NCI-H1930 (cell line): ENCODE measurements around the gene SSTR1.
A peak's percentile ranks its signal among the peaks of the same experiment; 100 is the strongest.

ENCODE experiments used
- DNase-seq, 2 experiments: peaks; one replicate each; lab custom pipeline; 2025; lab: John Stamatoyannopoulos, UW

Gene SSTR1

GRCh38 chr14:38203929-38204718 lies 3.6 kb upstream of the SSTR1 start:
- no peak for DNase-seq

- DNase-seq: no peak
These were observed 3.0 kb upstream of the SSTR1 start for GRCh38 chr14:38204719-38205115.

- no peak for DNase-seq
These were observed 2.4 kb upstream of the SSTR1 start for GRCh38 chr14:38205119-38205813.

- DNase-seq: no peak
These were observed 1.6 kb upstream of the SSTR1 start for GRCh38 chr14:38205949-38206665.

- no peak for DNase-seq
These were observed 871 bp upstream of the SSTR1 start for GRCh38 chr14:38206689-38207376.

GRCh38 chr14:38207377-38207735 lies 348 bp upstream of the SSTR1 start:
- DNase-seq: no peak

- peak in 1 of 2 experiments; percentile 22 for DNase-seq
These were observed 1.2 kb downstream of the SSTR1 start for GRCh38 chr14:38208618-38209562.

- no peak for DNase-seq
These were observed 2.2 kb downstream of the SSTR1 start for GRCh38 chr14:38209572-38210557.

- DNase-seq: no peak
These were observed 3.0 kb downstream of the SSTR1 start for GRCh38 chr14:38210587-38211216.

- DNase-seq: no peak
These were observed 3.6 kb downstream of the SSTR1 start for GRCh38 chr14:38211255-38211735.

- DNase-seq: no peak
These were observed 4.4 kb downstream of the SSTR1 start for GRCh38 chr14:38212111-38212510.

GRCh38 chr14:38213001-38213400 lies 5.3 kb downstream of the SSTR1 start:
- no peak for DNase-seq

- no peak for DNase-seq
These were observed 9.8 kb downstream of the SSTR1 start for GRCh38 chr14:38217553-38217952.

GRCh38 chr14:38221077-38221476 lies 13.4 kb downstream of the SSTR1 start:
- no peak for DNase-seq

GRCh38 chr14:38224338-38224737 lies 16.6 kb downstream of the SSTR1 start:
- DNase-seq: no peak

- DNase-seq: no peak
These were observed 18.2 kb downstream of the SSTR1 start for GRCh38 chr14:38225946-38226345.

GRCh38 chr14:38226366-38226765 lies 18.7 kb downstream of the SSTR1 start:
- no peak for DNase-seq

GRCh38 chr14:38233218-38233617 lies 25.5 kb downstream of the SSTR1 start:
- DNase-seq: no peak

- DNase-seq: no peak
These were observed 30.6 kb downstream of the SSTR1 start for GRCh38 chr14:38238332-38238731.
